CD8-positive, alpha-beta memory T cell (primary cell): ENCODE data around the gene SERPINB11. TPM values are rescaled to one million over a fixed set of nuclear protein-coding genes. Genes with fewer than 3 reads are reported as not detected.

Source experiments
- CTCF ChIA-PET: fragments of 350-600 bp; sonication (Branson Sonifier 250); formaldehyde crosslinking; loops from one replicate; lab custom pipeline; 2021; ENCODE audit warnings: antibody characterized with exemption; lab: Charles Lee
- POLR2A ChIA-PET: fragments of 350-600 bp; sonication (Branson Sonifier 250); formaldehyde crosslinking; loops from one replicate; lab custom pipeline; 2021; ENCODE audit warnings: antibody characterized with exemption; lab: Charles Lee
- DNase-seq, 5 donors: peaks; one replicate each; pipeline versions ENCODE4 v3.0.0 to v3.0.0-alpha.2; 2020 to 2022; ENCODE audit warnings: mixed read lengths in 1 of 5
- H3K27ac ChIP-seq: one replicate; pipeline ENCODE4 v1.7.0; 2013; ENCODE audit warnings: low read depth, mild to moderate bottlenecking, low read length, moderate library complexity
- H3K27me3 ChIP-seq: 2 replicates; pipeline ENCODE4 v1.7.0; 2013; ENCODE audit warnings: low read length, mild to moderate bottlenecking; ENCODE audit not compliant: insufficient read depth, poor library complexity, severe bottlenecking
- H3K36me3 ChIP-seq: 2 replicates; pipeline ENCODE4 v1.7.0; 2013; ENCODE audit warnings: mild to moderate bottlenecking, low read length, moderate library complexity; ENCODE audit not compliant: insufficient read depth
- H3K4me1 ChIP-seq: 2 replicates; pipeline ENCODE4 v1.7.0; 2013; ENCODE audit warnings: mild to moderate bottlenecking, low read length, moderate library complexity; ENCODE audit not compliant: insufficient read depth
- H3K4me3 ChIP-seq: 2 replicates; pipeline ENCODE4 v1.7.0; 2013; ENCODE audit warnings: mild to moderate bottlenecking, low read length
- H3K9me3 ChIP-seq: 2 replicates; pipeline ENCODE4 v1.7.0; 2013; ENCODE audit warnings: mild to moderate bottlenecking, low read length
- H3K27ac Mint-ChIP-seq, 8 donors: one replicate each; pipeline ENCODE4 v1.8.0; 2020 to 2021; ENCODE audit warnings: mixed read lengths in 8 of 8, mild to moderate bottlenecking in 6 of 8, inconsistent platforms in 3 of 8, moderate library complexity in 3 of 8
- H3K27me3 Mint-ChIP-seq, 2 donors: one replicate each; pipeline ENCODE4 v1.8.0; 2020 to 2021; ENCODE audit warnings: mixed read lengths in 2 of 2, mild to moderate bottlenecking in 1 of 2, moderate library complexity in 1 of 2
- H3K36me3 Mint-ChIP-seq, 3 donors: one replicate each; pipeline ENCODE4 v1.8.0; 2020 to 2021; ENCODE audit warnings: mixed read lengths in 3 of 3, inconsistent platforms in 1 of 3, mild to moderate bottlenecking in 1 of 3
- H3K4me1 Mint-ChIP-seq, 3 donors: one replicate each; pipeline ENCODE4 v1.8.0; 2020 to 2021; ENCODE audit warnings: mixed read lengths in 3 of 3, inconsistent platforms in 1 of 3, mild to moderate bottlenecking in 1 of 3
- H3K4me3 Mint-ChIP-seq, 7 donors: one replicate each; pipeline ENCODE4 v1.8.0; 2020 to 2021; ENCODE audit warnings: mixed read lengths in 7 of 7, mild to moderate bottlenecking in 6 of 7, moderate library complexity in 4 of 7, inconsistent platforms in 2 of 7
- H3K9me3 Mint-ChIP-seq, 5 donors: one replicate each; pipeline ENCODE4 v1.8.0; 2020 to 2022; ENCODE audit warnings: mixed read lengths in 5 of 5, mild to moderate bottlenecking in 3 of 5, moderate library complexity in 2 of 5, inconsistent platforms in 1 of 5
- polyA plus RNA-seq: library from polyadenylated mRNA; unstranded; fragments of 300-500 nt; fragmentation: Illumina TruSeq; gene quantifications from one replicate; pipeline ENCODE4 v1.2.3, GENCODE V29; 2021
- total RNA-seq, 2 experiments: library from RNA; stranded (reverse); gene quantifications; one replicate each; pipeline ENCODE4 v1.2.3, GENCODE V29; 2021

SERPINB11 gene
- total and polyA plus RNA-seq, 3 experiments from 2014 or later = not detected

- ChIA-PET POLR2A (no interaction called here), CTCF (no interaction called here)
- Histone ChIP-seq H3K27me3 (no peaks in the 10 kb centered on the region), H3K27ac (no peak overlapping the region), H3K4me1 (no peaks in the 10 kb centered on the region), H3K9me3 (no peaks in the 10 kb centered on the region), H3K4me3 (no peak overlapping the region), H3K36me3 (no peaks in the 10 kb centered on the region)
- DNase-seq = no peak
- Mint-ChIP-seq H3K27me3 (peaks cover 0 to 2% of the 10 kb centered on the region in 2 donors), H3K27ac (no peak overlapping the region), H3K36me3 (no peaks in the 10 kb centered on the region), H3K4me1 (no peaks in the 10 kb centered on the region), H3K9me3 (peaks cover 0 to 4% (median 0%) of the 10 kb centered on the region in 5 donors), H3K4me3 (no peak overlapping the region)
Measured at GRCh38 chr18:63701952-63702351, 808 bp upstream of the SERPINB11 start.

- no peaks in the 10 kb centered on the region for H3K36me3 ChIP-seq
- H3K27ac Mint-ChIP-seq = no peak overlapping the region
- no peaks in the 10 kb centered on the region for H3K9me3 ChIP-seq
- H3K4me1 ChIP-seq = no peaks in the 10 kb centered on the region
- no peak overlapping the region for H3K27ac ChIP-seq
- peaks cover 0 to 2% of the 10 kb centered on the region in 2 donors for H3K27me3 Mint-ChIP-seq
- no peak overlapping the region for H3K4me3 Mint-ChIP-seq
- no peaks in the 10 kb centered on the region for H3K9me3 Mint-ChIP-seq
- POLR2A ChIA-PET = no interaction called here
- DNase-seq = no peak
- CTCF ChIA-PET = no interaction called here
- H3K4me1 Mint-ChIP-seq = no peaks in the 10 kb centered on the region
- no peaks in the 10 kb centered on the region for H3K36me3 Mint-ChIP-seq
- H3K27me3 ChIP-seq = no peaks in the 10 kb centered on the region
- no peak overlapping the region for H3K4me3 ChIP-seq
Measured at GRCh38 chr18:63705401-63705800, 2.6 kb downstream of the SERPINB11 start.

GRCh38 chr18:63707816-63708215 lies 5.1 kb downstream of the SERPINB11 start:
- ChIA-PET POLR2A (no interaction called here), CTCF (no interaction called here)
- no peaks in the 10 kb centered on the region for H3K9me3 ChIP-seq
- no peaks in the 10 kb centered on the region for H3K4me1 ChIP-seq
- no peak overlapping the region for H3K27ac Mint-ChIP-seq
- no peaks in the 10 kb centered on the region for H3K4me1 Mint-ChIP-seq
- no peaks in the 10 kb centered on the region for H3K36me3 ChIP-seq
- no peak overlapping the region for H3K4me3 Mint-ChIP-seq
- no peak overlapping the region for H3K4me3 ChIP-seq
- H3K27me3 Mint-ChIP-seq = no peaks in the 10 kb centered on the region
- H3K36me3 Mint-ChIP-seq = no peaks in the 10 kb centered on the region
- H3K27me3 ChIP-seq = no peaks in the 10 kb centered on the region
- H3K9me3 Mint-ChIP-seq = peaks cover 0 to 6% (median 0%) of the 10 kb centered on the region in 5 donors
- DNase-seq = no peak
- H3K27ac ChIP-seq = no peak overlapping the region

GRCh38 chr18:63708650-63709049 lies 5.9 kb downstream of the SERPINB11 start:
- H3K27ac Mint-ChIP-seq = no peak overlapping the region
- H3K27ac ChIP-seq = no peak overlapping the region
- H3K9me3 ChIP-seq = no peaks in the 10 kb centered on the region
- H3K27me3 ChIP-seq = no peaks in the 10 kb centered on the region
- DNase-seq = no peak
- H3K9me3 Mint-ChIP-seq = peaks cover 3 to 12% (median 6%) of the 10 kb centered on the region in 5 donors
- ChIA-PET POLR2A (no interaction called here), CTCF (no interaction called here)
- no peaks in the 10 kb centered on the region for H3K36me3 Mint-ChIP-seq
- H3K4me1 Mint-ChIP-seq = no peaks in the 10 kb centered on the region
- no peaks in the 10 kb centered on the region for H3K4me1 ChIP-seq
- no peak overlapping the region for H3K4me3 Mint-ChIP-seq
- no peak overlapping the region for H3K4me3 ChIP-seq
- no peaks in the 10 kb centered on the region for H3K36me3 ChIP-seq
- no peaks in the 10 kb centered on the region for H3K27me3 Mint-ChIP-seq

GRCh38 chr18:63725682-63726480 lies 23.1 kb downstream of the SERPINB11 start:
- H3K27me3 ChIP-seq = no peaks in the 10 kb centered on the region
- no peak for DNase-seq
- no peaks in the 10 kb centered on the region for H3K4me1 ChIP-seq
- Mint-ChIP-seq H3K4me1 (no peaks in the 10 kb centered on the region), H3K27me3 (peaks cover 8 to 9% of the 10 kb centered on the region in 2 donors), H3K9me3 (peaks cover 0 to 5% (median 0%) of the 10 kb centered on the region in 5 donors), H3K27ac (no peak overlapping the region), H3K4me3 (no peak overlapping the region), H3K36me3 (no peaks in the 10 kb centered on the region)
- H3K9me3 ChIP-seq = no peaks in the 10 kb centered on the region
- ChIA-PET POLR2A (no interaction called here), CTCF (no interaction called here)
- H3K36me3 ChIP-seq = no peaks in the 10 kb centered on the region
- H3K27ac ChIP-seq = no peak overlapping the region
- no peak overlapping the region for H3K4me3 ChIP-seq

- no peaks in the 10 kb centered on the region for H3K36me3 ChIP-seq
- Mint-ChIP-seq H3K4me3 (no peak overlapping the region), H3K27ac (no peak overlapping the region), H3K36me3 (no peaks in the 10 kb centered on the region), H3K9me3 (peaks cover 0 to 17% (median 4%) of the 10 kb centered on the region in 5 donors), H3K4me1 (no peaks in the 10 kb centered on the region), H3K27me3 (peaks cover 9% of the 10 kb centered on the region in 2 donors)
- CTCF ChIA-PET = no interaction called here
- H3K4me3 ChIP-seq = no peak overlapping the region
- no peaks in the 10 kb centered on the region for H3K27me3 ChIP-seq
- no peak for DNase-seq
- no peaks in the 10 kb centered on the region for H3K4me1 ChIP-seq
- POLR2A ChIA-PET = no interaction called here
- no peaks in the 10 kb centered on the region for H3K9me3 ChIP-seq
- H3K27ac ChIP-seq = no peak overlapping the region
Measured at GRCh38 chr18:63730773-63731172, 28.0 kb downstream of the SERPINB11 start.

GRCh38 chr18:63731215-63731614 lies 28.5 kb downstream of the SERPINB11 start:
- Mint-ChIP-seq H3K36me3 (no peaks in the 10 kb centered on the region), H3K27me3 (peaks cover 8 to 9% of the 10 kb centered on the region in 2 donors), H3K27ac (no peak overlapping the region), H3K9me3 (peaks cover 0 to 17% (median 4%) of the 10 kb centered on the region in 5 donors), H3K4me3 (no peak overlapping the region), H3K4me1 (no peaks in the 10 kb centered on the region)
- Histone ChIP-seq H3K4me3 (no peak overlapping the region), H3K36me3 (no peaks in the 10 kb centered on the region), H3K27me3 (no peaks in the 10 kb centered on the region), H3K4me1 (no peaks in the 10 kb centered on the region), H3K9me3 (no peaks in the 10 kb centered on the region), H3K27ac (no peak overlapping the region)
- DNase-seq = no peak
- ChIA-PET POLR2A (no interaction called here), CTCF (no interaction called here)

GRCh38 chr18:63736876-63737275 lies 34.1 kb downstream of the SERPINB11 start:
- POLR2A ChIA-PET = no interaction called here
- H3K27me3 Mint-ChIP-seq = peaks cover 0 to 5% of the 10 kb centered on the region in 2 donors
- no peaks in the 10 kb centered on the region for H3K4me1 Mint-ChIP-seq

More at GRCh38 chr18:63736876-63737275, 34.1 kb downstream of the SERPINB11 start:
- CTCF ChIA-PET = no interaction called here
- Histone ChIP-seq H3K9me3 (no peaks in the 10 kb centered on the region), H3K36me3 (no peaks in the 10 kb centered on the region), H3K27ac (no peak overlapping the region), H3K27me3 (no peaks in the 10 kb centered on the region), H3K4me3 (no peak overlapping the region), H3K4me1 (no peaks in the 10 kb centered on the region)
- DNase-seq = no peak
- H3K4me3 Mint-ChIP-seq = no peak overlapping the region
- no peak overlapping the region for H3K27ac Mint-ChIP-seq
- H3K36me3 Mint-ChIP-seq = no peaks in the 10 kb centered on the region
- H3K9me3 Mint-ChIP-seq = peaks cover 0 to 12% (median 4%) of the 10 kb centered on the region in 5 donors
